GM12872 (cell line): ENCODE data around the gene NRG4.

Experiments used
- TF ChIP-seq, protein P1 (sequence below): IDR thresholded peaks from 3 replicates; pipeline ENCODE4 v1.5.1; 2011; ENCODE audit warnings: low read depth, mild to moderate bottlenecking, low read length, moderate library complexity; ENCODE audit not compliant: insufficient read depth

The NRG4 gene

GRCh38 chr15:75929799-75930565 lies 82.2 kb downstream of the NRG4 start:
- TF ChIP-seq, protein P1, sequence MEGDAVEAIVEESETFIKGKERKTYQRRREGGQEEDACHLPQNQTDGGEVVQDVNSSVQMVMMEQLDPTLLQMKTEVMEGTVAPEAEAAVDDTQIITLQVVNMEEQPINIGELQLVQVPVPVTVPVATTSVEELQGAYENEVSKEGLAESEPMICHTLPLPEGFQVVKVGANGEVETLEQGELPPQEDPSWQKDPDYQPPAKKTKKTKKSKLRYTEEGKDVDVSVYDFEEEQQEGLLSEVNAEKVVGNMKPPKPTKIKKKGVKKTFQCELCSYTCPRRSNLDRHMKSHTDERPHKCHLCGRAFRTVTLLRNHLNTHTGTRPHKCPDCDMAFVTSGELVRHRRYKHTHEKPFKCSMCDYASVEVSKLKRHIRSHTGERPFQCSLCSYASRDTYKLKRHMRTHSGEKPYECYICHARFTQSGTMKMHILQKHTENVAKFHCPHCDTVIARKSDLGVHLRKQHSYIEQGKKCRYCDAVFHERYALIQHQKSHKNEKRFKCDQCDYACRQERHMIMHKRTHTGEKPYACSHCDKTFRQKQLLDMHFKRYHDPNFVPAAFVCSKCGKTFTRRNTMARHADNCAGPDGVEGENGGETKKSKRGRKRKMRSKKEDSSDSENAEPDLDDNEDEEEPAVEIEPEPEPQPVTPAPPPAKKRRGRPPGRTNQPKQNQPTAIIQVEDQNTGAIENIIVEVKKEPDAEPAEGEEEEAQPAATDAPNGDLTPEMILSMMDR = no peak

DNA sequence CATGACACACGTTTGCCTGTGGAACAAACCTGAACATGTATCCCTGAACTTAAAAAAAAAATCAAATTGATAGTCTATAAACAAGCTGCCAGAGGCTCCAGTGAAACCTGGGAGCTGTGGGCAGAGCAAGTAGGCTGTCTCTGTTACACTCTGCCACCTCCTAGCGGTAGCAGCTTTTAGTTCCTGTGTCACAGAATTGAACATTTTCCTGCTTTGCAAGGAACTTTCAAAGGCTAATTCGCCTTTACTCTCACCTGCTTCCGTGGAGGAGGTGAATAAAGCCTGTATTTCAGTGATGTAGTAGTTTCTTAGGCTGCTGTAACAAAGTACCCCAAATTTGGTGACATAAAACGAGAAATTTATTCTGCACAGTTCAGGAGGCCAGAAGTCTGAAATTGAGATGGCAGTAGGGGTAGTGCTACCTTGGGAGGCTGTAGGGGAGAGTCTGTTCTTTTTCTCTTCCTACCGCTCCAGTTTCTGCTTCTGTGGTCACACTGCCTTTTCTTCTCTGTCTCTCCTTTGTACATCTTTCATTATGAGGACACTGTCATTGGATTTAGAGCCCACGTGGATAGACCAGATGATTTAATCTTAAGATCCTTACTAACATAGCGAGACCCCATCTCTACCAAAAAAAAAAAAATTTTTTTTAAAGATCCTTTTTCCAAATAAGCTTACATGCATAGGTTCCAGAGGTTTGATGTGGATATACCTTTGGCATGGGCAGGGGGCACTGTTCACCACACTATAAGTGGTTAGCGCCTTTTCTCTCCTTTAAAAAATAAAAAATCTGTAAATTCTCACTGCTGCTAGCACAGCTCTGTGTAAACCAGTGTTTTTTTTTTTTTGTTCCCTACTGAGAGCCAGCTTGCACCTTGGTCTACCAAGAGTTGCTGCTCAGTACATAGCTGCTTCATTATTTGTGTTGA lies 83.3 kb downstream of the NRG4 start:
- TF ChIP-seq, protein P1 = peak; percentile 56

GRCh38 chr15:75927601-75928000 lies 84.6 kb downstream of the NRG4 start:
- TF ChIP-seq, protein P1 = no peak

DNA sequence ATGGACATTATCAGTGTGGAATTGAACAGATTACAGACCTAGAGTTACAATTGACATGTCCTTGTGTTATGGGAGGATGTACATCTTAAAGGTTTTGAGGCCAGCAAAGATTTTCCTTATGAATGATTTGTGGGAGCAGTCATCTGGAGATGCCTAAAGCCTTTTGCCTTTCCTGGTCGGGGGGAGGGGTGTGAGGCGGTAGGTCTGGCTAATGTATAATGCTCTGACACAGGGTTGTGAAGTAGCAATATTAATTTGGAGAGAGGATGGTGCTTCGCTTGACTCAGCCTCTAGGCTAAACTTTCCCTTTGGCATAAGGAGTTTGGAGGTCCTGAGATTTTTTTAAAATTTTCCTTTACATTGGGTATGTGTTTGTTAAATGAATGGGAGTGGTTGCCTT lies 85.3 kb downstream of the NRG4 start:
- TF ChIP-seq, protein P1 = no peak

- TF ChIP-seq, protein P1 = no peak
These were observed 86.8 kb downstream of the NRG4 start for GRCh38 chr15:75925440-75925839.

- TF ChIP-seq, protein P1 = no peak
These were observed 87.6 kb downstream of the NRG4 start for GRCh38 chr15:75924576-75924975.

DNA sequence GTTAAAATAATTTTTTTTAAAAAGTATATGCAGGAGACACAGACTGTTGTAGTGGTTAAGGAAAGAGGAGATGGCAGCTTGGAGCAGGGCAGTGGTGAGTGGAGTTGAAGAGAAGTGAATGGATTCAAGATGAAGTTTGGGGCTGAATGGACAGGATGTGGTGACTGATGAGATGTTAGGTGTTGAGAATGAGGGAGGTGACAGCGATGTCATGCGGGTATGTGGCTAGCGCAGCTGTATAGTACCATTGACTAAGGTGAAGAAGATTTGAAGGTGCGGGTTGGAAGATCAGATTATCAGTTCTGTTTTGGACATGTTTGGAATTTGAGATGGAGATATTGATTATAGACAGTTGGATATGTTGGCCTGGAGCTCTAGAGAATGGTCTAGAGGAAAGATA lies 88.5 kb downstream of the NRG4 start:
- TF ChIP-seq, protein P1 = no peak
